Psoas muscle (tissue), 8 donors: Measurements from ENCODE around the gene DTX4. TPM values are rescaled to one million over a fixed set of nuclear protein-coding genes. Genes with fewer than 3 reads are reported as not detected.

Source experiments
- ATAC-seq, 4 donors: fragments of 200-7000 bp; cut with Tn5 transposase; one replicate each; pipeline ENCODE4 v1.9.1; 2020; ENCODE audit warnings: moderate library complexity in 3 of 4, mild to moderate bottlenecking in 2 of 4
- DNase-seq, 2 donors: peaks; one replicate each; pipeline ENCODE4 v3.0.0-alpha.2; 2020
- H3K27ac ChIP-seq: fragments of 200-600 bp; one replicate; pipeline ENCODE4 v1.8.0; 2022
- H3K27me3 ChIP-seq, 3 donors: fragments of 200-600 bp in 1 of 3; one replicate each; pipeline versions ENCODE4 v1.6.1 to v1.8.0; 2013 to 2022; ENCODE audit warnings: low read length in 2 of 3, mild to moderate bottlenecking in 2 of 3, moderate library complexity in 1 of 3; ENCODE audit not compliant: insufficient read depth in 3 of 3
- H3K36me3 ChIP-seq, 2 donors: fragments of 200-600 bp in 1 of 2; one replicate each; pipeline versions ENCODE4 v1.6.1 to v1.8.0; 2013 to 2022; ENCODE audit warnings: low read depth in 1 of 2, mild to moderate bottlenecking in 1 of 2, moderate library complexity in 1 of 2; ENCODE audit not compliant: insufficient read depth in 1 of 2
- H3K4me1 ChIP-seq: fragments of 200-600 bp; one replicate; pipeline ENCODE4 v1.8.0; 2022
- H3K4me3 ChIP-seq: fragments of 200-600 bp; one replicate; pipeline ENCODE4 v1.8.0; 2022; ENCODE audit warnings: mild to moderate bottlenecking
- H3K9me3 ChIP-seq: fragments of 200-600 bp; one replicate; pipeline ENCODE4 v1.8.0; 2022
- CTCF ChIP-seq: fragments of 200-600 bp; IDR thresholded peaks from one replicate; pipeline ENCODE4 v1.8.0; 2022; ENCODE audit warnings: antibody characterized with exemption
- WGBS, 3 donors: extraction: QIAGEN DNeasy Blood & Tissue Kit; methylation state at CpG; one replicate each; pipeline versions ENCODE4 v1.1.6 to v1.1.7; 2013; 5-methylcytosine and 5-hydroxymethylcytosine counted together
- intact Hi-C, 2 donors: fragments of 100-400 bp; cut with DNase I; formaldehyde crosslinking; loops; one replicate each; pipeline versions ENCODE4 v1.11.0 to v1.14.2; 2022
- polyA plus RNA-seq, 3 donors: library from polyadenylated mRNA; stranded (reverse); fragments of 200-250 nt; gene quantifications; one replicate each; pipeline ENCODE4 v1.2.3, GENCODE V29; 2013
- total RNA-seq, 4 donors: library from RNA; stranded (reverse); fragmentation: NEBNext Ultra II Directional in 2 of 4; extraction: Animal tissue kit (Norgen Biotek cat#: 25700) in 2 of 4; gene quantifications; one replicate each; pipeline versions ENCODE4 v1.2.1 to v1.2.4, GENCODE V29; 2021 to 2023
- donor health status: healthy with polysubstance abuse.
- donor health status: DM: no; HTN: no; CAD: no; lungs with moderate emphysema.
- donor health status: Bipolar disorder and iron deficiency.
- donor health status: healthy.
- donor health status: DM: yes; HTN: yes; CAD: no.
- donor health status: DM: no; HTN: no; CAD: no.
- donor health status: DM: no; HTN: no; CAD: no.
- donor health status: DM: yes; HTN: yes; CAD: no.

The DTX4 gene
- total and polyA plus RNA-seq, 7 donors, result 0.46 to 2.7 (median 1.2) TPM

GRCh38 chr11:59138643-59139042 is 33.3 kb upstream of the DTX4 start:
- Histone ChIP-seq H3K36me3 (no peaks in the 10 kb centered on the region), H3K27me3 (peaks cover 0 to under 1% (median 0%) of the 10 kb centered on the region in 3 donors), H3K27ac (no peak overlapping the region), H3K4me1 (no peaks in the 10 kb centered on the region), H3K9me3 (no peaks in the 10 kb centered on the region), H3K4me3 (no peak overlapping the region)
- 49 to 65% (median 56%) methylated on average over 2 of the region's 2 CpGs for whole genome bisulfite sequencing, 3 donors
- intact Hi-C loops, result loop anchor here (5.0 to 10.0 kb wide), 2 partner anchors 86 to 484 kb away; no protein-coding TSS in a partner anchor
- no peak for TF ChIP-seq CTCF
- DNase-seq, result no peak
- no peak for ATAC-seq

DNA sequence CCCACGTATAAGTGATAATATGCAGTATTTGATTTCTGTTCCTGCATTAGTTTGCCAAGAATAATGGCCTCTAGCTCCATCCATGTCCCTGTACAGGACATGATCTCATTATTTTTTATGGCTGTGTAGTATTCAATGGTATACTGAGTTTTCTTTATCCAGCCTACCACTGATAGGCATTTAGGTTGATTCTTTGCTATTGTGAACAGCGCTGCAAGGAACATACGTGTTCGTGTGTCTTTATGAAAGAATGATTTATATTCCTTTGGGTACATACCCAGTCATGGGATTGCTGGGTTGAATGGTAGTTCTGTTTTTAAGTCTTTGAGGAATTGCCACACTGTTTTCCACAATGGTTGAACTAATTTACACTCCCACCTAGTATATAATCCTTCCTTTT is 30.7 kb upstream of the DTX4 start:
- Histone ChIP-seq H3K4me1 (peaks cover 12% of the 10 kb centered on the region), H3K36me3 (no peaks in the 10 kb centered on the region), H3K9me3 (no peaks in the 10 kb centered on the region), H3K27me3 (no peaks in the 10 kb centered on the region), H3K27ac (no peak overlapping the region), H3K4me3 (no peak overlapping the region)
- no peak for DNase-seq
- TF ChIP-seq CTCF, result no peak
- no peak for ATAC-seq
- intact Hi-C loops, result no loop called here
- 91 to 97% (median 92%) methylated on average over 4 of the region's 4 CpGs for whole genome bisulfite sequencing, 3 donors

DNA sequence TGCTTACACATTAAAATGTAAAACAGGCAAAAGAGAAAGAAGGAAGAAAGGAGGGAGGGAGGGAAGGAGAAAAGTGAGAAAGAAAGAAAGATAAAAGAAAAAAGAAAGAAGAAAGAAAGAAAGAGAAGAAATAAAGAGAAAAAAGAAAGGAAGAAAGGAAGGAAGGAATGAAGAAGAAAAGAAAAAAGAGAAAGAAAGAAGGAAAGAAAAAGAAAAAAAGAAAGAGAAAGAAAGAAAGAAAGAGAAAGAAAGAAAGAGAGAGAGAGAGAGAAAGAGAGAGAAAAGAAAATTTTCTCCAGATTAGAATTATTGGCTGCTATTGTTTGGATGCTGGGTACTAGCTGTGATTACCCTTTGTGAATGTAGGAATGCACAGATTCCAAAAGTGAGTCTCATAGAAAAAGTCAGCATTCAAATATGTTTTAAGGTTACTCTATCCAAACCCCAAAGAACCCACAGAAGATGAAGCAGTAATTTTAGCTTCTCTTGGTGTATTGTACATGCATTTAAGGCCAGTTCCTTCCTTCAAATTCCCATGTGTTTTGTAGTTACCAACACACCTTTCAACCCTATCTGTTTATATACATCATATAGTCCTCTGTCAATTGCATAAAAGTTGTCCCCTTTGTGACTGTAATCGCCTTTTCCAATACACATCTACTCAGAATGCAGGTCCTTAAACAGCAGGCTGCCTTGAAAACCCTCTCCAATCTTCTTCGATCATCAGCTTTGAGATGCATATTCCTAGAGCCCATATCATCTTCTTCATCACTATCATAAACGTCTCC is 30.1 kb upstream of the DTX4 start:
- TF ChIP-seq CTCF, result no peak
- H3K4me3 ChIP-seq, result peak overlapping the region; percentile 91
- DNase-seq (no peak), ATAC-seq (no peak)
- peaks cover 12% of the 10 kb centered on the region for H3K4me1 ChIP-seq
- peak overlapping the region; percentile 80 for H3K27ac ChIP-seq
- no peaks in the 10 kb centered on the region for H3K9me3 ChIP-seq
- intact Hi-C loops, result no loop called here
- no peaks in the 10 kb centered on the region for H3K27me3 ChIP-seq
- 0 to 2% (median 2%) methylated on average over 3 of the region's 3 CpGs for WGBS, 3 donors
- H3K36me3 ChIP-seq, result no peaks in the 10 kb centered on the region

GRCh38 chr11:59142530-59143507 is 29.1 kb upstream of the DTX4 start, which contains the start of gene FAM111A:
FAM111A (plus strand) TSS chr11:59142856; CDS start chr11:59148873, 6,017 bp downstream.
- ATAC-seq (peak; percentile 84 to 88 (median 87)), DNase-seq (peak; percentile 85 to 89)
- no peaks in the 10 kb centered on the region for H3K36me3 ChIP-seq
- intact Hi-C loops, result no loop called here
- TF ChIP-seq CTCF, result no peak
- H3K27me3 ChIP-seq, result no peaks in the 10 kb centered on the region
- 0 to 1% (median 0%) methylated on average over 50 of the region's 50 CpGs for WGBS, 3 donors
- peak within 1 kb of the TSS; percentile 91 for H3K4me3 ChIP-seq
- peaks cover 12% of the 10 kb centered on the region for H3K4me1 ChIP-seq
- peak within 1 kb of the TSS; percentile 80 for H3K27ac ChIP-seq
- H3K9me3 ChIP-seq, result no peaks in the 10 kb centered on the region
